CD4-positive, alpha-beta T cell treated with Interleukin-1 beta for 1 hour (primary cell): Measurements from ENCODE around the gene MUSTN1.

Experiments
- DNase-seq, 2 donors: peaks; one replicate each; pipeline ENCODE4 v3.0.0-alpha.2; 2020 to 2022

The MUSTN1 gene

GRCh38 chr3:52798978-52799476 lies 35.8 kb downstream of the MUSTN1 start:
- DNase-seq = peak in 1 of 2 donors; percentile 24

GRCh38 chr3:52798376-52798977 lies 36.3 kb downstream of the MUSTN1 start:
- no peak for DNase-seq

DNA sequence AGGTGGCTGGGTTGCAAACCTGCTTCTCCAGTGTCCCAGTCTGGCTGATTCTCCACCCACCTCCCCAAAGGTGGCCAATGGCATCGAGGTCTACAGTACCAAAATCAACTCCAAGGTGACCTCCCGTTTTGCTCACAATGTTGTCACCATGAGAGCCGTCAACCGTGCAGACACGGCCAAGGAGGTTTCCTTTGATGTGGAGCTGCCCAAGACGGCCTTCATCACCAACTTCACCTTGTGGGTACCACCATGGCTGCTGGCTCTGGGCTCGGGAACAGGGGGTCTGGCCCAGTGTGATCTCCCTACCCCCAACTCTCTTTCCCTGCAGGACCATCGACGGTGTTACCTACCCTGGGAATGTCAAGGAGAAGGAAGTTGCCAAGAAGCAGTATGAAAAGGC lies 38.4 kb downstream of the MUSTN1 start:
- no peak for DNase-seq

- DNase-seq = no peak
These were observed 39.4 kb downstream of the MUSTN1 start for GRCh38 chr3:52795298-52795900.

- DNase-seq = no peak
These were observed 40.2 kb downstream of the MUSTN1 start, which contains the start of gene ITIH3 for GRCh38 chr3:52794612-52795099. Gene ITIH3, plus strand, starts transcription at chr3:52794796. Its CDS starts 8 bp downstream, at chr3:52794804.

DNA sequence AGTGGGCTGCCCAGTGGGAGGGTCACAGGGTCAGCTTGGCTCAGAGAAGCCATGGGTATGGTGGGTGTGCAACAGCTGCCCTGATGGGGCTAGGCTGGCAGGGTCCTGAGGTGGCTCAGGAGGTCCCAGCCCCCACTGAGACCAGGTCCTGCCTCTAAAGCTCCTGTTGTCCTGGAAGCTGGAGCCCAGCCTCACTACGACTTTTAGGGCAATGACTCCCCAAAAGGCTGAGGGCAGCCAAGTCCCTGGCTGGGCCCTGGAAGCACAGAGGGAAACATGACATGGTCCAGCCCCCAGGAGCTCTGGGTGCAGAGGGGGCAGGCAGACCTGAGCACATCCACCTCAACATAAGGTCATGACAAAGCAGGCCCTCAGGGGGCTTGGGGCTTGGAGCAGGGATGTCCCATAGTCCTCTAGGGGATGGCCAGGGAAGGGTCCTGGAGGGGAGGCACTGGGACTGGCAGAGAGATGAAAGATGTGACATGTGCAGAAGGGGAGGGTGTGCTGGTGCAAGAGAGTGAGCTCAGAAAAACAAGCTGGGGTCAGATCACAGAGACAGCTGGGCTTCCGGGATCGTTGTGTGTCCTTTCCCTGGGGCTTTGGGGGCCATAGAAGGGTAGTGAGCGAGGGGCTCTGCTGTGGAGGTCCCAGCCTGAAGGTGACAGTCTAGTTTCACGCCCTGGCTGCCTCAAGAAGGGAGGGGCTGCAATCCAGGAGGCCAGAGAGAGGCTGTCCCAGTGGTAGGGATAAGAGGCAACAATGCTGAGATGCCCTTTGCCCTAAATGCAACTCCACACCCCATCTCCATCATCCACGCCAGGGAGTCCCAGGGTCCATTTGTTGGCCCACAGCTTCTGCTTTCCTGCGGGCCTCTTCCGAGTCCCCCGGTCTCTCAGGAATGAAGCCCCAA lies 40.9 kb downstream of the MUSTN1 start:
- no peak for DNase-seq

DNA sequence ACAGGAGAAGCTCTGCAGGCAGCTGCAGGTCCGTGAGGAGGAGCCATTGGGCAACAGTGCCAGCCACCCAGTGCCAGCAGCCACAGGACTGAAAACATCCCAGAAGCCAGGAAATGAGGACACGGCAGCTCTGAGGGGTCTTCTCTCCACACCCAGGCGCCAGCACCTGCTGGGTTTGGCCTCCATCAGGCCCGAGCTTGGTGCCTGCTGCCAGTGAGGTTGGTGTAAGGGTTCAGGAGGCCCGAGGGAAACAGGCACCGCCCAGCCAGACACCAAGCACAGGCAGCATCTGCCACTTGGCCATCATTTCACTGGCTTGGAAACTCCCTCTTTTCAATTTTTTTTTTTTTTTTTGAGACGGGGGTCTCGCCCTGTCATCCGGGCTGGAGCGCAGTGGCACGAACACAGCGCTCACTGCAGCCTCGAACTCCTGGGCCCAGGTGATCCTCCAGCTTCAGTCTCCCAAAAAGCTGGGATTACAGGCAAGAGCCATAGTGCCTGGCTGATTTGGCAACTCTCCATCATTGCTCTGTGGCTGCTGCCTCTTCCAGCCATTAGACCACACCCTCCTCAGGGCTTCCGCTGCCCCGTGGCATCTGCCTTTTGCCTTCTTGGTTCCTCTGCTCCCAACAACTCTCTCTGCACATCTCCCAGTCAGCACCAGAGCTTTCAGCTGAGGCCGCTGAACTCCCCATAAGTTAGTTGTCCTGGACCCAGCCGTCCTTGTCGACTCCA lies 41.7 kb downstream of the MUSTN1 start:
- DNase-seq = no peak

DNA sequence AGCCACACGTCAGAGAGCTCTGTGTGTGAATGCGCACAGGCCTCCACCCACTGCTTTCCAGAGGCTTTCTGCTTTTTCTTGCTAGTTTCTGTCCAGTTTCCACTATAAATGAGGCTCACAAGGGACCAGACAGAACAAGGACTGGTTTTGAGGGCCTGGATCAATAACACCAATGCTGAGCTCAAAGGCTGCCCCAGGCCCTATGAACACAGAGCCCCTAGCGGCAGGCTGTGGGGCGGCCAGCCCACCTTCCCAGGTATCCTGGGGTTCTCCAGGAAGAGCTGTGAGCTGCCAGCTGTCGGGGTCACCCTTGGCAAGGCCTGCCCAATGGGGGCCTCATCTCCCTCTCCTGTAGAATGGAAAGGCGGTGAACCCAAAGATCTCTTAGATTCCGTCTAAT lies 42.4 kb downstream of the MUSTN1 start:
- DNase-seq = no peak

- no peak for DNase-seq
These were observed 42.9 kb downstream of the MUSTN1 start for GRCh38 chr3:52791928-52792327.

- no peak for DNase-seq
These were observed 43.5 kb downstream of the MUSTN1 start for GRCh38 chr3:52791366-52791765.

DNA sequence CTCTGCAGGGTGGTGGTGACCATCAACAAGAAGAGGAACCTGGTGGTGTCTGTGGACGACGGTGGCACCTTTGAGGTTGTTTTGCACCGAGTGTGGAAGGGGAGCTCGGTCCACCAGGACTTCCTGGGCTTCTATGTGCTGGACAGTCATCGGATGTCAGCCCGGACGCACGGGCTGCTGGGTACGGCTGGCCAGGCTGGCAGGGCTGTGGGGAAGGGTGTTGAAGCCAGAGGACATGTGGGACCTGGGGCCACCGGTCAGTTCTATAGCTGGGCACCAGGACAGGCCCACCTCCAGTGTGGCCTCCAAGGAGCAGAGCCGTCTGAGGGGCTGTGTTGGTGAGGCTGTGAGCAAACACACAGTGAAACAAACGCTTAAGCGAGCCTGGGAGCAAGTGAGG lies 44.1 kb downstream of the MUSTN1 start:
- DNase-seq = no peak

DNA sequence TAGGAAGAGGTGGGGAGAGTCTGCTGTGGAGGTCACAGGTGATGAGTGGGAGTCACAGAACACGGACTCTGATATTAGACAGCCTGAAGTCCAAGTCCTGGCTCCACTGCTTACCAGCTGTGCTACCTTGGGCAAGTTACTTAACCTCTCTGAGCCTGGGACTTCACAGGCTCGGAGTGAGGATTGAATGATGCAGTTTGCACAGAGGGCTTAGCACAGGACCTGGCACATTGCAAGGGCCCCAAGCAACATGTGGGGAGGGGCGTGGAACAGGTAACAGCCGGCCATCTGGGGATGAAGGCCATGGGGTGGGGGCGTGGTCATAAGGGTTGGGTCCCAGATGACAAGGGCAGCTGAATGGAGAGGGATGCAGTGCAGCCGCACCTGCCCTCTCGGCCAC lies 44.5 kb downstream of the MUSTN1 start:
- DNase-seq = no peak

GRCh38 chr3:52789746-52790040 lies 45.1 kb downstream of the MUSTN1 start:
- DNase-seq = no peak

- DNase-seq = no peak
These were observed 45.7 kb downstream of the MUSTN1 start for GRCh38 chr3:52788890-52789745.

DNA sequence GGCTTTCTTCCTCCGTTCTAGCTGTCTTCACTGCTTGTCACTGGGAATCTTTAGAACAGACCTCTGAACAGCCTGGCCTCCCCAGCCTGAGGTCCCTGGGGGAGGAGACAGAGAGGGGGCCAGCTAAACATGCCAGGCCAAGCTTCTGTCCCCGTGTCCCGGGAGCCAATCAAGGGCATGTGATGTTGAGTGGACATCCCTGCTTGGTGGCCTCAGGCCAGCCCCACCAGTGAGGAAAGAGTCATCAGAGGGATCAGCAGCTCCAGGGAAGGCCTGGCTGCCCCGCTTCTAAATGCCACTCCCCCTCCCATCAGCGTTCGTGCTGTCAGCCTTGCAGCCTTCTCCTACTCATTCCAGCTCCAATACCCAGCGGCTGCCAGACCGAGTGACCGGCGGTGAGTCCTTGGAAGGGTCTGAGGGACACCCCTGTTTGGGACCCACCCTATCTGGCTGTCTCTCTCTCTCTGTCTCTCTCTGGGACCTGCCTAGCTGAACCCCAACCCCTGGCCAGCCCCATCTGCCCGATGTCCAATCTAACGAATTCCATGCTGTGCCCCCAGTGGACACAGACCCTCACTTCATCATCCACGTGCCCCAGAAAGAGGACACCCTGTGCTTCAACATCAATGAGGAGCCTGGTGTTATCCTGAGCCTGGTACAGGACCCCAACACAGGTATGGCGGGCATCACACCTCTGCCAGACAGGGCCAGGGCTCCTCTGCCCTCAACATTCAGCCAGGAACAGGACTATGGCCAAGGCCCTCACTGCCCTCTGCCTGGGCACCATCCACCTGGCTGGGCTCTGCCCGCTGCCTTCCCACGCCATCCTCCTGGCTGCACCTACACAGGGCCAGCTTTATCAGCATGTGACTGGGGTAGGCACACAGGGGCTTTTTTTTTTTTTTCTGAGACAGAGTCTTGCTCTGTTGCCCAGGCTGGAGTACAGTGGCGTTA lies 46.9 kb downstream of the MUSTN1 start:
- no peak for DNase-seq

GRCh38 chr3:52787246-52787645 lies 47.6 kb downstream of the MUSTN1 start:
- DNase-seq = no peak

- DNase-seq = no peak
These were observed 48.2 kb downstream of the MUSTN1 start for GRCh38 chr3:52786330-52787215.

- no peak for DNase-seq
These were observed 49.8 kb downstream of the MUSTN1 start for GRCh38 chr3:52784931-52785590.

DNA sequence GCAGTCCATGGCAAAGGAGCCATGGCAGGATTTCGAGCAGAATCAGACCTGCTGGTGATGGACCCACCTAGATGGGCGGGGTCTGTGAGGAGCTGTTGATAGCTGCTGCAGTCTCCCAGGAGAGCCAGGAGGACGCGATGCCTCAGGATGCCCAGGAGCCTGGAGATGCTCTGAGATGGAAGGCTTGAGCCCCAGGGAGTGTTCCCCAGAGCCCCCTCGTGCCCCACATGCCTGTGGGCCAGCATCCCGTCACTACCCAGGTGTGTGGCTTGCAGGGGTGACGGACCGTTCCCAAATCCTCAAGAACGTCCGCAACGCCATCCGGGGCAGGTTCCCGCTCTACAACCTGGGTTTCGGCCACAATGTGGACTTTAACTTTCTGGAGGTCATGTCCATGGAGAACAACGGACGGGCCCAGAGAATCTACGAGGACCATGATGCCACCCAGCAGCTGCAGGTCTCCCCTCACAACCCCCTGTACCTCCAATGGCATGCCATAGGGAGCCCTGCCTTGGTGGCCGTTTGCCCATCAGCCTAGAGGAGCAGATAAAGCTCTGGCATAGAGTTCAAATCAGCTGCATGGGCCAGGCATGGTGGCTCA lies 50.7 kb downstream of the MUSTN1 start:
- no peak for DNase-seq
